PC-9 (cell line): ENCODE results near the gene PDE6B.

Experiments
- CTCF ChIP-seq: fragments of 200-600 bp; sonication (generic); conservative IDR thresholded peaks from 2 replicates; pipeline ENCODE4 v1.6.1; 2017; ENCODE audit warnings: mixed run types, antibody characterized with exemption, mild to moderate bottlenecking, moderate library complexity
- EZH2 ChIP-seq: fragments of 200-600 bp; sonication (generic); IDR thresholded peaks from 2 replicates; pipeline ENCODE4 v1.8.0; 2017; ENCODE audit warnings: antibody characterized with exemption, low read depth

GRCh38 chr4:684623-685327 lies 59.4 kb downstream of the PDE6B start:
- no peak for TF ChIP-seq EZH2
- TF ChIP-seq CTCF = no peak
